GM20000 (cell line): ENCODE measurements around the gene RETN.

Source experiments
- DNase-seq: peaks from one replicate; pipeline ENCODE4 v3.0.0; 2012; ENCODE audit warnings: low spot score
- CTCF ChIP-seq: IDR thresholded peaks from 2 replicates; pipeline ENCODE4 v1.5.1; 2012; ENCODE audit warnings: mild to moderate bottlenecking, control low read depth; ENCODE audit errors: extremely low read depth, missing control alignments

The RETN gene

GRCh38 chr19:7633698-7634097 is 35.2 kb upstream of the RETN start, which contains the start of gene PCP2:
TSS of gene PCP2 (minus strand) at chr19:7633719. CDS start at chr19:7633457, 262 bp downstream.
- no peak for DNase-seq
- TF ChIP-seq CTCF = no peak

GRCh38 chr19:7635670-7636069 is 33.2 kb upstream of the RETN start:
- TF ChIP-seq CTCF = no peak
- no peak for DNase-seq

GRCh38 chr19:7636317-7636690 is 32.5 kb upstream of the RETN start:
- no peak for DNase-seq
- TF ChIP-seq CTCF = no peak

GRCh38 chr19:7636691-7637373 is 32.0 kb upstream of the RETN start, which contains the start of gene STXBP2:
TSS of gene STXBP2 (plus strand) at chr19:7637110. CDS start at chr19:7637150, 40 bp downstream.
- peak; percentile 99 for DNase-seq

GRCh38 chr19:7637374-7638256 is 31.2 kb upstream of the RETN start:
- no peak for TF ChIP-seq CTCF
- no peak for DNase-seq

More at GRCh38 chr19:7636691-7637373, 32.0 kb upstream of the RETN start, which contains the start of gene STXBP2:
- TF ChIP-seq CTCF = no peak

GRCh38 chr19:7638802-7639465 is 29.9 kb upstream of the RETN start:
- DNase-seq = no peak
- no peak for TF ChIP-seq CTCF
